Fibroblast of lung (primary cell): ENCODE data around the gene TMEM9. TPM values are rescaled to one million over a fixed set of nuclear protein-coding genes. Genes with fewer than 3 reads are reported as not detected.

ENCODE experiments used
- DNase-seq, 2 donors: peaks; one replicate each; pipeline versions ENCODE4 v3.0.0 to v3.0.0-alpha.2; 2010; ENCODE audit warnings: low read depth in 2 of 2
- H2AFZ ChIP-seq: 2 replicates; pipeline ENCODE4 v1.5.1; 2012; ENCODE audit warnings: low read length, control low read depth, inconsistent platforms
- H3K27ac ChIP-seq: 2 replicates; pipeline ENCODE4 v1.5.1; 2011; ENCODE audit warnings: low read length, control low read depth; ENCODE audit not compliant: insufficient read depth
- H3K27me3 ChIP-seq: 2 replicates; pipeline ENCODE4 v1.5.1; 2011; ENCODE audit warnings: mild to moderate bottlenecking, low read length; ENCODE audit not compliant: control insufficient read depth, insufficient read depth
- H3K36me3 ChIP-seq: 2 replicates; pipeline ENCODE4 v1.5.1; 2011; ENCODE audit warnings: low read length; ENCODE audit not compliant: control insufficient read depth, insufficient read depth
- H3K4me1 ChIP-seq: 2 replicates; pipeline ENCODE4 v1.5.1; 2011; ENCODE audit warnings: low read length; ENCODE audit not compliant: control insufficient read depth, insufficient read depth; ENCODE audit errors: extremely low read depth
- H3K4me2 ChIP-seq: 2 replicates; pipeline ENCODE4 v1.5.1; 2011; ENCODE audit warnings: low read length, control low read depth; ENCODE audit not compliant: insufficient read depth; ENCODE audit errors: extremely low read depth
- H3K4me3 ChIP-seq, 4 experiments: fragments of 200-600 bp in 1 of 4; sonication (generic) in 1 of 4; replicated peaks in 1 of 4; 2 replicates each; pipeline ENCODE4 v1.5.1; 2011 to 2016; ENCODE audit warnings: low read length in 4 of 4, low read depth in 3 of 4, mild to moderate bottlenecking in 3 of 4, control low read depth in 2 of 4, inconsistent platforms in 1 of 4, mixed read lengths in 1 of 4; ENCODE audit not compliant: insufficient read depth in 1 of 4; ENCODE audit errors: control extremely low read depth in 1 of 4
- H3K79me2 ChIP-seq: 2 replicates; pipeline ENCODE4 v1.5.1; 2012; ENCODE audit warnings: mild to moderate bottlenecking, low read length, inconsistent platforms; ENCODE audit not compliant: control insufficient read depth, insufficient read depth
- H3K9ac ChIP-seq: 2 replicates; pipeline ENCODE4 v1.5.1; 2011; ENCODE audit warnings: mild to moderate bottlenecking, low read length, control low read depth; ENCODE audit not compliant: insufficient read depth
- H3K9me3 ChIP-seq: 2 replicates; pipeline ENCODE4 v1.5.1; 2012; ENCODE audit warnings: low read depth, low read length; ENCODE audit not compliant: control insufficient read depth, insufficient read depth
- H4K20me1 ChIP-seq: 2 replicates; pipeline ENCODE4 v1.5.1; 2011; ENCODE audit warnings: low read length; ENCODE audit not compliant: control insufficient read depth, insufficient read depth; ENCODE audit errors: extremely low read depth
- CTCF ChIP-seq, 2 donors: IDR thresholded peaks in 1 of 2; conservative IDR thresholded peaks in 1 of 2; 1 replicate in 1 of 2; 2 replicates in 1 of 2; pipeline ENCODE4 v1.5.1; 2011 to 2012; ENCODE audit warnings: low read length in 2 of 2, control low read depth in 1 of 2, inconsistent platforms in 1 of 2, low read depth in 1 of 2, mild to moderate bottlenecking in 1 of 2
- EZH2 ChIP-seq: IDR thresholded peaks from 2 replicates; pipeline ENCODE4 v1.5.1; 2012; ENCODE audit warnings: low read length, control low read depth, mild to moderate bottlenecking; ENCODE audit errors: missing control alignments
- polyA plus RNA-seq, 2 donors: library from polyadenylated mRNA; depleted of rRNA in 1 of 2; stranded (reverse) in 1 of 2; unstranded in 1 of 2; fragments of >200 nt; gene quantifications; 2 replicates each; pipeline ENCODE4 v1.2.1, GENCODE V29; 2011 to 2012; ENCODE audit warnings: missing spikeins in 1 of 2
- total RNA-seq: library from RNA; depleted of rRNA; stranded (reverse); fragments of >200 nt; gene quantifications from 2 replicates; pipeline ENCODE4 v1.2.1, GENCODE V29; 2014

The TMEM9 gene
- total and polyA plus RNA-seq, 2 donors (not counting 1 experiment from before 2014, with no cell fraction given) = 58.2 to 91.0 TPM

GRCh38 chr1:201089596-201089995 is 64.7 kb downstream of the TMEM9 start:
- no peaks in the 10 kb centered on the region for H3K4me1 ChIP-seq
- no peak for DNase-seq
- no peak for TF ChIP-seq CTCF (conservative IDR thresholded peaks at IDR 0.05 in 1 of 2, IDR thresholded peaks at IDR 0.05 in 1 of 2; ENCODE audit: low read depth in 1 of 2, low read length in 2 of 2)
- TF ChIP-seq EZH2 = no peak
- H3K27me3 ChIP-seq = peaks cover 20% of the 10 kb centered on the region
- no peak overlapping the region for H2AFZ ChIP-seq
- no peak overlapping the region for H3K9ac ChIP-seq
- no peaks in the 10 kb centered on the region for H4K20me1 ChIP-seq
- H3K9me3 ChIP-seq = no peaks in the 10 kb centered on the region
- H3K36me3 ChIP-seq = no peaks in the 10 kb centered on the region
- H3K4me3 ChIP-seq = no peak overlapping the region
- H3K27ac ChIP-seq = no peak overlapping the region
- H3K79me2 ChIP-seq = no peaks in the 10 kb centered on the region
- H3K4me2 ChIP-seq = no peak overlapping the region

GRCh38 chr1:201088901-201089525 is 65.3 kb downstream of the TMEM9 start:
- DNase-seq = no peak
- TF ChIP-seq EZH2 (no peak), CTCF (conservative IDR thresholded peaks at IDR 0.05 in 1 of 2, IDR thresholded peaks at IDR 0.05 in 1 of 2; ENCODE audit: low read depth in 1 of 2, low read length in 2 of 2) (no peak)
- Histone ChIP-seq H3K27ac (no peak overlapping the region), H3K4me2 (no peak overlapping the region), H3K36me3 (no peaks in the 10 kb centered on the region), H3K9me3 (no peaks in the 10 kb centered on the region), H3K9ac (no peak overlapping the region), H3K4me1 (no peaks in the 10 kb centered on the region), H3K27me3 (peaks cover 20% of the 10 kb centered on the region), H3K79me2 (no peaks in the 10 kb centered on the region), H3K4me3 (no peak overlapping the region), H2AFZ (no peak overlapping the region), H4K20me1 (no peaks in the 10 kb centered on the region)

- no peak for TF ChIP-seq CTCF (conservative IDR thresholded peaks at IDR 0.05 in 1 of 2, IDR thresholded peaks at IDR 0.05 in 1 of 2; ENCODE audit: low read depth in 1 of 2, low read length in 2 of 2)
- no peak for TF ChIP-seq EZH2
- no peaks in the 10 kb centered on the region for H3K36me3 ChIP-seq
Measured at GRCh38 chr1:201088395-201088794, 65.9 kb downstream of the TMEM9 start.

More at GRCh38 chr1:201088395-201088794, 65.9 kb downstream of the TMEM9 start:
- peaks cover 15% of the 10 kb centered on the region for H3K27me3 ChIP-seq
- H3K4me3 ChIP-seq = no peak overlapping the region
- H3K27ac ChIP-seq = no peak overlapping the region
- H3K9ac ChIP-seq = no peak overlapping the region
- no peak overlapping the region for H3K4me2 ChIP-seq
- no peaks in the 10 kb centered on the region for H4K20me1 ChIP-seq
- no peaks in the 10 kb centered on the region for H3K79me2 ChIP-seq
- no peak for DNase-seq
- no peaks in the 10 kb centered on the region for H3K4me1 ChIP-seq
- H3K9me3 ChIP-seq = no peaks in the 10 kb centered on the region
- no peak overlapping the region for H2AFZ ChIP-seq
